ENCODE data around the gene PIAS1. TPM values are rescaled to one million over a fixed set of nuclear protein-coding genes. Genes with fewer than 3 reads are reported as not detected.

Gene PIAS1
- total RNA-seq, 1 experiment from 2014 or later, result 32.9 TPM

GRCh38 chr15:68230157-68231100, 176.3 kb downstream of the PIAS1 start:
- CTCF ChIA-PET, result interaction anchor here (0.6 to 1.5 kb wide), 2 partner anchors 27 to 34 kb away, joined by 4 to 6 read pairs; no protein-coding TSS in a partner anchor
- peak overlapping the region; percentile 74 for H3K4me3 Mint-ChIP-seq (ENCODE audit: unreplicated experiment)
- POLR2A ChIA-PET, result interaction anchor here (0.6 to 3.6 kb wide), 14 partner anchors 9 to 363 kb away, joined by 3 to 49 read pairs (median 4); partner anchors contain the start of gene FEM1B
- no peak for TF ChIP-seq CTCF (IDR thresholded peaks at IDR 0.05; ENCODE audit: unreplicated experiment)
- intact Hi-C loops (cut with micrococcal nuclease), result no loop called here
- H3K4me1 Mint-ChIP-seq (ENCODE audit: insufficient read depth, unreplicated experiment), result peaks cover 24% of the 10 kb centered on the region
- DNase-seq (ENCODE audit: unreplicated experiment), result peak; percentile 17
- H3K27ac Mint-ChIP-seq (ENCODE audit: low read depth, unreplicated experiment), result peak overlapping the region; percentile 81
- no peaks in the 10 kb centered on the region for H3K9me3 Mint-ChIP-seq (ENCODE audit: unreplicated experiment)
- H3K36me3 Mint-ChIP-seq (ENCODE audit: insufficient read depth, unreplicated experiment), result peaks cover 5% of the 10 kb centered on the region
- TSS peak; percentile 74 for BruUV-seq (replicated peaks)
- H3K27me3 Mint-ChIP-seq (ENCODE audit: insufficient read depth, unreplicated experiment), result no peaks in the 10 kb centered on the region

- H3K27ac Mint-ChIP-seq (ENCODE audit: low read depth, unreplicated experiment), result no peak overlapping the region
- intact Hi-C loops (cut with micrococcal nuclease), result no loop called here
- H3K4me3 Mint-ChIP-seq (ENCODE audit: unreplicated experiment), result peak overlapping the region; percentile 74
- H3K9me3 Mint-ChIP-seq (ENCODE audit: unreplicated experiment), result no peaks in the 10 kb centered on the region
- no peak for TF ChIP-seq CTCF (IDR thresholded peaks at IDR 0.05; ENCODE audit: unreplicated experiment)
- DNase-seq (ENCODE audit: unreplicated experiment), result no peak
- ChIA-PET CTCF (interaction anchor here (0.6 to 0.8 kb wide), 2 partner anchors 22 to 1236 kb away, joined by 3 to 6 read pairs; no protein-coding TSS in a partner anchor), POLR2A (interaction anchor here (0.6 to 2.2 kb wide), 4 partner anchors 33 to 103 kb away, joined by 3 to 8 read pairs (median 4); partner anchors contain the start of gene FEM1B)
- H3K36me3 Mint-ChIP-seq (ENCODE audit: insufficient read depth, unreplicated experiment), result no peaks in the 10 kb centered on the region
- H3K4me1 Mint-ChIP-seq (ENCODE audit: insufficient read depth, unreplicated experiment), result peaks cover 24% of the 10 kb centered on the region
- H3K27me3 Mint-ChIP-seq (ENCODE audit: insufficient read depth, unreplicated experiment), result no peaks in the 10 kb centered on the region
- no TSS peak for BruUV-seq (replicated peaks)
Observed at GRCh38 chr15:68231102-68231818, 177.1 kb downstream of the PIAS1 start.

- Mint-ChIP-seq H3K9me3 (ENCODE audit: unreplicated experiment) (no peaks in the 10 kb centered on the region), H3K4me3 (ENCODE audit: unreplicated experiment) (no peak overlapping the region), H3K36me3 (ENCODE audit: insufficient read depth, unreplicated experiment) (no peaks in the 10 kb centered on the region), H3K27ac (ENCODE audit: low read depth, unreplicated experiment) (no peak overlapping the region), H3K27me3 (ENCODE audit: insufficient read depth, unreplicated experiment) (no peaks in the 10 kb centered on the region), H3K4me1 (ENCODE audit: insufficient read depth, unreplicated experiment) (peaks cover 19% of the 10 kb centered on the region)
- no peak for DNase-seq (ENCODE audit: unreplicated experiment)
- no peak for TF ChIP-seq CTCF (IDR thresholded peaks at IDR 0.05; ENCODE audit: unreplicated experiment)
- intact Hi-C loops (cut with micrococcal nuclease), result no loop called here
- ChIA-PET CTCF (interaction anchor here (1.2 kb wide), 1 partner anchor 20 kb away, joined by 3 read pairs; no protein-coding TSS in a partner anchor), POLR2A (interaction anchor here (1.3 kb wide), 1 partner anchor 45 kb away, joined by 3 read pairs; the partner anchor contains the start of gene FEM1B)
- BruUV-seq (replicated peaks), result no TSS peak
Observed at GRCh38 chr15:68232449-68232848, 178.3 kb downstream of the PIAS1 start.

GRCh38 chr15:68232937-68233336, 178.8 kb downstream of the PIAS1 start:
- intact Hi-C loops (cut with micrococcal nuclease), result no loop called here
- no peak for TF ChIP-seq CTCF (IDR thresholded peaks at IDR 0.05; ENCODE audit: unreplicated experiment)
- no TSS peak for BruUV-seq (replicated peaks)

More at GRCh38 chr15:68232937-68233336, 178.8 kb downstream of the PIAS1 start:
- H3K27ac Mint-ChIP-seq (ENCODE audit: low read depth, unreplicated experiment), result no peak overlapping the region
- ChIA-PET CTCF (interaction anchor here (1.2 kb wide), 1 partner anchor 20 kb away, joined by 3 read pairs; no protein-coding TSS in a partner anchor), POLR2A (no interaction called here)
- H3K36me3 Mint-ChIP-seq (ENCODE audit: insufficient read depth, unreplicated experiment), result peaks cover 3% of the 10 kb centered on the region
- no peak overlapping the region for H3K4me3 Mint-ChIP-seq (ENCODE audit: unreplicated experiment)
- no peaks in the 10 kb centered on the region for H3K27me3 Mint-ChIP-seq (ENCODE audit: insufficient read depth, unreplicated experiment)
- no peaks in the 10 kb centered on the region for H3K9me3 Mint-ChIP-seq (ENCODE audit: unreplicated experiment)
- peaks cover 14% of the 10 kb centered on the region for H3K4me1 Mint-ChIP-seq (ENCODE audit: insufficient read depth, unreplicated experiment)
- no peak for DNase-seq (ENCODE audit: unreplicated experiment)
